Measurements from ENCODE around the gene SEMA4D. TPM values are rescaled to one million over a fixed set of nuclear protein-coding genes. Genes with fewer than 3 reads are reported as not detected.

Gene SEMA4D
- total and polyA plus RNA-seq, 10 donors: 23.0 to 193 (median 157) TPM

DNA sequence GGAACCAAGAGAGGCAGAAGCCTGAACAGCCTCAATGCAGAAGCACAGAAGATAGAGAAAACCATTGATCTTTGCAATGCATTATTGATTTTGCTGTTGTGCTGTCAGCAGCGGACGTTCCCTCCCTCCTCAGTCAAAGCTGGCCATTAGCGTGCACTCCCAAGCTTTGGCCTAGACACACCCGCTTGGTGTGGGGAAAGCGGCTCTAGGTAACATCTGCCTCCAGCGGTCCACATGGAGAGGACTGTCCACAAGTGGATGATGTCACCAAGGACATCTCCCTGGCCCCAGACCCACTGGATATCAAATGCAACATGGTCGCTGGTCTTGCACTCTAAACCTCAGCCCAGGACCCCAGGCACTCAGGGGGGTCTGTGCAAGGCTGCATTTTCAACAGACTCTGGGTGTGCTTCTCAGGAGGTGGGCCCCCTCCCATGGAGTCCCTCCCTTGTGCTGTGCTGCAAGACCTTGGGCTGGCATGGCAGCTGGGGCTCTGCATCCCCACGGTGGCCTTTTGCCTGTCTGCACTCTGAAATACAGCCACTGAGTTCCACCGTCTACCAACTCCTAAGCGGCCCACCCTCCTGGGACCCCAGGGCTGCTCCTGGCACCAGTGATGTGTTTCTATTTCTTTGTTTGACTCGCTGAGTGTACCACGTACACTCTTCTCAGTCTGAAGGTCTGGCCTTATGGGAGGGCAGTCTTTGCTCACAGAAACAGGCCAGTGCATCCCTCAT lies 1.9 kb downstream of the SEMA4D start:
- H3K36me3 ChIP-seq: peaks cover 0 to 17% (median 0%) of the 10 kb centered on the region in 6 donors
- H3K27ac ChIP-seq: peak overlapping the region in 7 of 8 donors; percentile 24 to 97 (median 89)
- H3K4me1 ChIP-seq: peaks cover 47 to 93% (median 84%) of the 10 kb centered on the region in 6 donors
- no peak for DNase-seq
- TF ChIP-seq, protein P1, sequence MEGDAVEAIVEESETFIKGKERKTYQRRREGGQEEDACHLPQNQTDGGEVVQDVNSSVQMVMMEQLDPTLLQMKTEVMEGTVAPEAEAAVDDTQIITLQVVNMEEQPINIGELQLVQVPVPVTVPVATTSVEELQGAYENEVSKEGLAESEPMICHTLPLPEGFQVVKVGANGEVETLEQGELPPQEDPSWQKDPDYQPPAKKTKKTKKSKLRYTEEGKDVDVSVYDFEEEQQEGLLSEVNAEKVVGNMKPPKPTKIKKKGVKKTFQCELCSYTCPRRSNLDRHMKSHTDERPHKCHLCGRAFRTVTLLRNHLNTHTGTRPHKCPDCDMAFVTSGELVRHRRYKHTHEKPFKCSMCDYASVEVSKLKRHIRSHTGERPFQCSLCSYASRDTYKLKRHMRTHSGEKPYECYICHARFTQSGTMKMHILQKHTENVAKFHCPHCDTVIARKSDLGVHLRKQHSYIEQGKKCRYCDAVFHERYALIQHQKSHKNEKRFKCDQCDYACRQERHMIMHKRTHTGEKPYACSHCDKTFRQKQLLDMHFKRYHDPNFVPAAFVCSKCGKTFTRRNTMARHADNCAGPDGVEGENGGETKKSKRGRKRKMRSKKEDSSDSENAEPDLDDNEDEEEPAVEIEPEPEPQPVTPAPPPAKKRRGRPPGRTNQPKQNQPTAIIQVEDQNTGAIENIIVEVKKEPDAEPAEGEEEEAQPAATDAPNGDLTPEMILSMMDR (IDR thresholded peaks at IDR 0.05 in 8 of 11, conservative IDR thresholded peaks at IDR 0.05 in 3 of 11): no peak
- TF ChIP-seq POLR2AphosphoS5 (IDR thresholded peaks at IDR 0.05) (no peak), POLR2A (IDR thresholded peaks at IDR 0.05) (no peak)
- intact Hi-C loops (cut with DNase I; ENCODE audit: low total_unique reads): no loop called here
- no peaks in the 10 kb centered on the region for H3K27me3 ChIP-seq (replicated peaks in 1 of 7)
- no peaks in the 10 kb centered on the region for H3K9me3 ChIP-seq
- peak overlapping the region; percentile 64 to 93 (median 79) for H3K4me3 ChIP-seq
- WGBS, 5 donors: 70 to 75% (median 72%) methylated on average over 11 to 12 of the region's 12 CpGs

DNA sequence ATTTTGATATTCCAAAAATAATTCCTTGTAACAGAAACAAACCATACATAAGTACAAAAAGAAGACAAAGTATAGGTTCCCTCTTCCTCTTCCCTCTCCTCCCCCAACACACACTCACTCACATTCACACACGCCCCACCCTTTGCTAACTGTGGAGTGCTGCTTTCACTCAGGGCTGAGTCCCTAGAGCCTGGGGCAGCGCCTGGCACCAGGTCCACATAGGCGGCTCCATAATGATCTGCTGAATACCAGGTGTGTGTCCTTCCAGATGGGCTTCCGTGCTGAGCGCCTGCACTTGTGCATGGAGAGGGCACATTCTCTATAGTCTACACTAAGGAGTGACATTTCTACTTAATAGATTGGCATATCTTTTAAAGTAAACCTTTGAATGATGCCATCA lies 3.7 kb downstream of the SEMA4D start:
- DNase-seq: no peak
- Histone ChIP-seq H3K36me3 (peaks cover 0 to 17% (median 0%) of the 10 kb centered on the region in 6 donors), H3K27me3 (replicated peaks in 1 of 7) (no peaks in the 10 kb centered on the region), H3K9me3 (no peaks in the 10 kb centered on the region), H3K27ac (peak overlapping the region in 3 of 8 donors; percentile 95 to 97 (median 95)), H3K4me3 (peak overlapping the region in 1 of 8 donors; percentile 93), H3K4me1 (peaks cover 45 to 93% (median 91%) of the 10 kb centered on the region in 6 donors)
- 73 to 81% (median 79%) methylated on average over 5 of the region's 5 CpGs for WGBS, 5 donors
- TF ChIP-seq POLR2AphosphoS5 (IDR thresholded peaks at IDR 0.05) (peak in 1 of 3 donors; percentile 12), POLR2A (IDR thresholded peaks at IDR 0.05) (no peak)
- intact Hi-C loops (cut with DNase I; ENCODE audit: low total_unique reads): no loop called here

DNA sequence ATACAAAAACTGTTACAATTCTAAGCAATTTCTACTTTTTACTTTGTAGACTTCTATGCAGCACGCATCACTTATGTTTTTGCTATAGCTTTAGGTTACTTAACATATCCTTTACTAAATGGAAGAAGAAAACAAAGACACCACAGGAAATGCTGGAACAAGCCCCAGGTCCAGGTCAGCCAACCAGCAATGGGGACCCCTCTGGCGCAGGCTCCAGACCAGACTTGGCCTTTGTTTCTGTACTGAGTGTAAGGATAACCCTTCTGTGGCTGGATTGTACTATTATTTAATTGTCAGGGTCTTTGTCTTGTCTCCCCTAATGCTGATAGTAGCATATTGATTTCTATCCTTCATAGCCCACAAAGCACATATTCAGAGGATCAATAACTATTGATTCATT lies 4.2 kb downstream of the SEMA4D start:
- WGBS, 5 donors: 73 to 87% (median 79%) methylated on average over 2 of the region's 2 CpGs
- H3K27ac ChIP-seq: peak overlapping the region in 3 of 8 donors; percentile 95 to 97 (median 95)
- intact Hi-C loops (cut with DNase I; ENCODE audit: low total_unique reads): no loop called here

GRCh38 chr9:89493181-89493580 lies 4.7 kb downstream of the SEMA4D start:
- intact Hi-C loops (cut with DNase I; ENCODE audit: low total_unique reads): no loop called here
- no peak for TF ChIP-seq POLR2AphosphoS5 (IDR thresholded peaks at IDR 0.05)
- no peak for TF ChIP-seq POLR2A (IDR thresholded peaks at IDR 0.05)
- TF ChIP-seq, protein P1 (IDR thresholded peaks at IDR 0.05 in 8 of 11, conservative IDR thresholded peaks at IDR 0.05 in 3 of 11): no peak
- Histone ChIP-seq H3K9me3 (no peaks in the 10 kb centered on the region), H3K4me3 (peak overlapping the region in 1 of 8 donors; percentile 93), H3K4me1 (peaks cover 34 to 93% (median 88%) of the 10 kb centered on the region in 6 donors), H3K27me3 (replicated peaks in 1 of 7) (no peaks in the 10 kb centered on the region), H3K27ac (peak overlapping the region in 3 of 8 donors; percentile 95 to 97 (median 95)), H3K36me3 (peaks cover 0 to 17% (median 0%) of the 10 kb centered on the region in 6 donors)
- WGBS, 5 donors: 78 to 88% (median 84%) methylated on average over 5 to 6 of the region's 6 CpGs
- DNase-seq: no peak

More for the DNA sequence above, 4.2 kb downstream of the SEMA4D start:
- no peak for TF ChIP-seq POLR2A (IDR thresholded peaks at IDR 0.05)
- TF ChIP-seq POLR2AphosphoS5 (IDR thresholded peaks at IDR 0.05): no peak
- TF ChIP-seq, protein P1 (IDR thresholded peaks at IDR 0.05 in 8 of 11, conservative IDR thresholded peaks at IDR 0.05 in 3 of 11): no peak
- no peaks in the 10 kb centered on the region for H3K9me3 ChIP-seq
- peaks cover 0 to 17% (median 0%) of the 10 kb centered on the region in 6 donors for H3K36me3 ChIP-seq
- peak overlapping the region in 1 of 8 donors; percentile 93 for H3K4me3 ChIP-seq
- H3K27me3 ChIP-seq (replicated peaks in 1 of 7): no peaks in the 10 kb centered on the region
- no peak for DNase-seq
- peaks cover 39 to 93% (median 91%) of the 10 kb centered on the region in 6 donors for H3K4me1 ChIP-seq

Data from spleen (tissue), 11 donors.